C4-2B (cell line): Measurements from ENCODE around the gene PLEKHA1.

Experiments used
- CTCF ChIP-seq: fragments of 450-650 bp; conservative IDR thresholded peaks from 2 replicates; pipeline ENCODE4 v1.5.1; 2017; ENCODE audit warnings: mild to moderate bottlenecking
- ZFX ChIP-seq: fragments of 450-650 bp; IDR thresholded peaks from 2 replicates; pipeline ENCODE4 v1.6.1; 2017

DNA sequence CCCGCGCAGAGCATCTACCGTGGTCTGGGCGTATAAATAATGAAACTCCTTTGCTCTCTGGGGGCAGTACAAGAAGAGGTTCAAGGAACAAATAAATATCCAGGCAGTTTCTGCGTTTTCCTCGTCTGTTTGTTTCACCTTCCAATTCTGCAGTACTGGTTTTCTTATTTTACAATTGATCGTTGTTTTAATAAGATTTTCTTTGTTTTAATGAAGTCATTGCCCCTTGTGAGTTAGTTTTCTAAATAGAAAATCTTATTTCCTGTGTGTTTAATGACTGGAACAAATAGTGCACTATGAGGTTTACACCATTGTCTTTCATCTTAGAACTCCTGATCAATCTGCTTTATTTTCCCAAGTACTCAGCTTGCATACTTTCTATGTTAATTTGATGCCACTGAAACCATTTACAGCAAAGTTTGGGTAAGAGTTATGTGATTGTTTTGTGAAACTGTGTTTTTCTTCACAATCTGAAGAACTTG is 1.2 kb downstream of the PLEKHA1 start:
- TF ChIP-seq CTCF (no peak), ZFX (no peak)
